Lower leg skin (tissue), 4 donors: ENCODE measurements around the gene ARHGDIA. TPM values are rescaled to one million over a fixed set of nuclear protein-coding genes. Genes with fewer than 3 reads are reported as not detected.
A peak's percentile ranks its signal among the peaks of the same experiment; 100 is the strongest.
"Not testable (repeated sequence)": the region's sequence is repeated elsewhere in the genome, so short reads cannot be mapped to it uniquely, and the experiment has no call there.

ENCODE experiments used
- DNase-seq, 2 donors: peaks; one replicate each; pipeline ENCODE4 v3.0.0-alpha.2; 2019; ENCODE audit warnings: low spot score in 2 of 2
- H3K4me3 ChIP-seq: fragments of 200-600 bp; sonication (generic); 2 replicates; pipeline ENCODE4 v1.5.1; 2017; ENCODE audit warnings: mild to moderate bottlenecking, low read depth; ENCODE audit not compliant: poor library complexity, severe bottlenecking
- POLR2A ChIP-seq, 2 donors: fragments of 450-650 bp; IDR thresholded peaks; one replicate each; pipeline ENCODE4 v1.6.1; 2016 to 2017; ENCODE audit warnings: antibody characterized with exemption in 2 of 2, mild to moderate bottlenecking in 1 of 2, moderate library complexity in 1 of 2
- WGBS, 2 donors: methylation state at CpG; one replicate each; pipeline ENCODE4 v1.1.5; 2018; 5-methylcytosine and 5-hydroxymethylcytosine counted together
- intact Hi-C: fragments of 100-400 bp; cut with DNase I; formaldehyde crosslinking; loops from one replicate; pipeline ENCODE4 v1.15.0; 2023; ENCODE audit warnings: low total_unique reads
- total RNA-seq, 4 donors: library from RNA; depleted of rRNA; stranded (reverse); fragments of >200 nt; gene quantifications; one replicate each; pipeline ENCODE4 v1.1.0, GENCODE V29; 2016
- TF ChIP-seq, protein P1 (sequence below), 3 donors: fragments of 450-650 bp; IDR thresholded peaks; one replicate each; pipeline ENCODE4 v1.5.1; 2016; ENCODE audit warnings: antibody characterized with exemption in 3 of 3, mild to moderate bottlenecking in 3 of 3, moderate library complexity in 2 of 3

Gene ARHGDIA
- 100 to 1,000 TPM; 144 to 280 (median 201) TPM for total RNA-seq

DNA sequence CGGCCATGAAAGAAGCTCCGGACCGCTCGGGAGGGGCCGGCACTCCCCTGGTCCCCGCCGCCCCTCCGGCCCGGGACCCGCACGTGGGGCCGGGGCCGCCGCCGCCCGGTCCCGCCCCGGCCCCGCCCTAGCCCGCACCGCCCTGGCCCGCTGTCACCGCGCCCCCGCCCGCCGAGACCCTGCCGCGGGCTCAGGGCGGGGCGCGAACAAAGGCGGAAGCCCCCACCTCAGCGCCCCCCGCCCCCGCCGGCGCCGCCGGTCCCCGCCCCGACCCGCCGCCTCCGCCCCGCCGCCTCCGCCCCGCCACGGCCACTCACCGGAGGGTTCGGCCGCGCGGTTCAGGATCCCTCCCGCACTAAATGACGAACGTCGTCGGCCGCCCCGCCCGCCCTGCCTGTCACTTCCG is at the start of gene ARHGDIA:
TSS of gene ARHGDIA (minus strand) at position 357 of the 406 bp plus-strand sequence. CDS start 1,407 bp downstream, outside the sequence.
- DNase-seq = no peak
- peak within 1 kb of the TSS; percentile 86 for H3K4me3 ChIP-seq
- no CpG with 5 or more reads among the region's 64 CpGs for WGBS, 2 donors
- TF ChIP-seq POLR2A (IDR thresholded peaks at IDR 0.05) = no peak
- TF ChIP-seq, protein P1, sequence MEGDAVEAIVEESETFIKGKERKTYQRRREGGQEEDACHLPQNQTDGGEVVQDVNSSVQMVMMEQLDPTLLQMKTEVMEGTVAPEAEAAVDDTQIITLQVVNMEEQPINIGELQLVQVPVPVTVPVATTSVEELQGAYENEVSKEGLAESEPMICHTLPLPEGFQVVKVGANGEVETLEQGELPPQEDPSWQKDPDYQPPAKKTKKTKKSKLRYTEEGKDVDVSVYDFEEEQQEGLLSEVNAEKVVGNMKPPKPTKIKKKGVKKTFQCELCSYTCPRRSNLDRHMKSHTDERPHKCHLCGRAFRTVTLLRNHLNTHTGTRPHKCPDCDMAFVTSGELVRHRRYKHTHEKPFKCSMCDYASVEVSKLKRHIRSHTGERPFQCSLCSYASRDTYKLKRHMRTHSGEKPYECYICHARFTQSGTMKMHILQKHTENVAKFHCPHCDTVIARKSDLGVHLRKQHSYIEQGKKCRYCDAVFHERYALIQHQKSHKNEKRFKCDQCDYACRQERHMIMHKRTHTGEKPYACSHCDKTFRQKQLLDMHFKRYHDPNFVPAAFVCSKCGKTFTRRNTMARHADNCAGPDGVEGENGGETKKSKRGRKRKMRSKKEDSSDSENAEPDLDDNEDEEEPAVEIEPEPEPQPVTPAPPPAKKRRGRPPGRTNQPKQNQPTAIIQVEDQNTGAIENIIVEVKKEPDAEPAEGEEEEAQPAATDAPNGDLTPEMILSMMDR (IDR thresholded peaks at IDR 0.05) = no peak
- intact Hi-C loops = no loop called here

DNA sequence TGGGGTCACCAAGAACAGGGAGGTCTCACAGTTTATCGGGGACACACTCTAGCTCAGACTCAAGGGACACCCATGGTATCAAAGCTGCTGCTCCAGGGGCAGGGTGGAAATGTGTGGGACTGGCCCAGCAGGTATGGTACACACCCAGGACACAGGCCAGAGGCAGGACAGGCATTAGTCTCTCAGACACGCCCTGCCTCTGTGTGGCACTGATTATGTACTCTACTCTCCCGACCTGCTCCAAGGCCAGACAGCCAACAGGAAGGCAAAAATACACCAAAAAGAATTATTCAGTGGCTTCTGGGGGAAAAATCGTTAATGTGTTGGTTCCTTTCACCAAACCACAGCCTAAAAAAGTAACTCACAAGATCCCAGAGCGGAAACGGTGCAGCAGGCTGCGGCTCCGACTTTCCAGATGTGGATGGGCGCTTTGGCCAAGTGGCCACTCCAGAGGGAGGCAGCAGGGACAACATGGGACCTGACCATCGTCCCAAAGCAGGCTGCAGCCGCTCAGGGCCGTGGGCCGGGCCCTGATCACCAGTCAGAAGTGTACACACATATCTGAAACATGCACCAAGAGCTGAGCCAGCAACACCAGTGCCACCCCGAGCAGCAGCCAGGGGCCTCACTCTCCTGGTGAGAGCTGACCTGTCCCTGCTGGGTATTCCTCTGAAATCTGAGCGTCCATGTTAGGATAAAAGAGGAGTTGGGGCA is 47.9 kb upstream of the ARHGDIA start:
- no peak overlapping the region for H3K4me3 ChIP-seq
- no peak for DNase-seq
- 75 to 81% methylated on average over 14 to 15 of the region's 15 CpGs for WGBS, 2 donors
- intact Hi-C loops = no loop called here
- TF ChIP-seq POLR2A (IDR thresholded peaks at IDR 0.05) = no peak
- TF ChIP-seq, protein P1 (IDR thresholded peaks at IDR 0.05) = no peak

DNA sequence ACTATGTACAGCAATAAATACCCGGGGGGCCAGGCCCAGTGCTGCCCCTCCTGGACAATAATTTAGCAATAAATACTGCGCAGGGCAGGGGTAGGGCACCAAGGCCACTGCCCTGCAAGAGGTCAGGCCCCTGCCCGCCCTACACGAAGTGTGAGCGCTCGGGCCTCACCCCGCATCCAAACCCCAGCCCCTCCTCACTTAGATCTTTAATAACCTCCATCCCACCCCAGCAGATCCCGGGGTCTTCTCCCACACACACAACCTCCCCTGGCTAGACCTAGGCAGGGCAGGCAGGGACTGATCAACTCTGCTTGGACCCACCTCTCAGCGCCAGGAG is 47.2 kb upstream of the ARHGDIA start:
- H3K4me3 ChIP-seq, DNase-seq, intact Hi-C loops: not testable (repeated sequence)
- 31 to 37% methylated on average over 9 of the region's 9 CpGs for WGBS, 2 donors

DNA sequence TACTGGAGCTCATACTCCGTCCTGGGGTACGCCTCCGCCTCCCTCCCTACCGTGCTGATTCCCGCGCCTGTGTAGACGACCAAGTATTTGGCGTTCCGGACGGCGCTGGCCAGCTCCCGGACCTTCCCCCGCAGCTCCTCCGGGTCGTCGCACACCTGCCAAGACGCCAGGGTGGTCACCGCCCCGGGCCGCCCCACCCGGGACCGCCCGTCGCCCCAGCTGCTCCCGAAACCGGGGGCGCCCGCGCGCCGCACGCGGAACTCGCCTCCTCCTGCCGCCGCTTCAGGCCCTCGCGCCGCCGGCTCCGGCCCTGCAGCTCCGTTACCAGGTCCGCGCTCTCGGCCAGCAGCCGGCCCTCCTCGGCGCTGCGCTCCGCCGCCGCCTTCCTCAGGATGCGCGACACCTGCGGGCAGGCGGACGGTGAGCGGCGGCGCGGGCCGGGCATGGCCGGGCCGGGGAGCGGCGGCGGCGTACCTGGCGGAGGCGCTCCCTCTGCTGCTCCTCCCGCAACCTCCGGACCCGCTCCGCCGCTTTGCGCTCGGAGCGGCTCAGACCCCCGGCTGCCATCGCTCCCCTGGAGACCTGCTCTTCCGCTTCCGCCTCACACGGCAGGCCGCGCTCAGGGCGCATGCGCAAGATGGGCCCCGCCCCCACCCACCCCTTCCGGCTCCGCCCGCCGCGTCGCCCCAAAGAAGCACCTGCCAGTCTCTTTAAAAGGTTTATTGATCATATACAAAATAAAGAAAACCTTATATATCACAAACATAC is 46.6 kb upstream of the ARHGDIA start, which contains the start of gene SIRT7:
TSS of gene SIRT7 (minus strand) at position 612 of the 768 bp plus-strand sequence. CDS start at position 567, 45 bp downstream.
- TF ChIP-seq, protein P1 (IDR thresholded peaks at IDR 0.05) = no peak
- TF ChIP-seq POLR2A (IDR thresholded peaks at IDR 0.05) = no peak
- peak in 1 of 2 donors; percentile 92 for DNase-seq
- peak within 1 kb of the TSS; percentile 94 for H3K4me3 ChIP-seq
- intact Hi-C loops = no loop called here
- 0 to 2% methylated on average over 65 to 70 of the region's 94 CpGs for WGBS, 2 donors

DNA sequence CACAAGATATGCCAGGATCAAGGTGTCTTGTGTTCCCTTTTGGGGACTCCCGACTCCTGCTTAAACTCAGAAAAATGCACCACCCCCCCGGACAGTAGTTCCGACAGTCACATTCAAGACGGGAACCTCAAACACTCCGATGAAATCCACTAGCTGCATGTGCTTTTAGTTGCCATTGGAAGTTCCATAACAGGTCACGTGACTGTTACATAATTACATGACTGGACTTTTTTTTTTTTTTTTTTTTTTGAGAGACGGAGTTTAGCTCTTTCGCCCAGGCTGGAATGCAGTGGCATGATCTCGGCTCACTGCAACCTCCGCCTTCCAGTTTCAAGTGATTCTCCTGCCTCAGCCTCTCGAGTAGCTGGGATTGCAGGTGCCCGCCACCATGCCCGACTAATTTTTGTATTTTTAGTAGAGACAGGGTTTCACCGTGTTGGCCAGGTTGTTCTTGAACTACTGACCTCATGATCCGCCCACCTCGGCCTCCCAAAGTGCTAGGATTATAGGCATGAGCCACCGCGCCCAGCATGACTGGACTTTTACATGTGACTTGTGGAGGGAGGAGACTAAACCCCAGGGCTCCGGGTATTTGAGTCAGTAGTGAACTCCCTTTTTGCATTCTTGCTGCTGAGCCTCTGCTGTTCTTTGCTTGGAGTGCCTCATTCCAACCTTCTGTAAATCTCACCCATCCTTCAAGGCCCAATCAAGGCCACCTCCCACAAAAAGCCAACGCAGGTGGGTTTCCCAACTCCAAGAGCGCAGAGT is 45.3 kb upstream of the ARHGDIA start:
- TF ChIP-seq, protein P1 (IDR thresholded peaks at IDR 0.05) = no peak
- TF ChIP-seq POLR2A (IDR thresholded peaks at IDR 0.05) = no peak
- no peak overlapping the region for H3K4me3 ChIP-seq

DNA sequence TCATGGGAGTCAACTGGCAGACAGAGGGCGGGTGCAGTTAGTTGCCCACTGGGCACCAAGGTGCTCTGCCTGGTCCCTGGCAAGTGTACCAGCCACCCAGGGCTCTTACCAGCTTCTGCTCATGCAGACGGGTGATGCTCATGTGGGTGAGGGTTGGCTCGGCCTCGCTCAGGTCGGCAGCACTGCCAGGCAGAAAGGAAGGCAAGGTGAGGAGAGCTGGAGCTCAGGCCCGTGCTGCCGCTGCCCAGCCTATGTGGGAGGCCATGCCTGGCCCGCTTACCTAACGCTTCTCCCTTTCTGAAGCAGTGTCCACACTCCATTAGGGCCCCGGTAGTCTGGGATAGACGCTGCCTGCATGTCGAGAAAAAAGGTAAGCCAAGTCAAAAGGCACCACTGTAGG is 44.2 kb upstream of the ARHGDIA start:
- H3K4me3 ChIP-seq = no peak overlapping the region
- 92 to 93% methylated on average over 12 of the region's 12 CpGs for WGBS, 2 donors
- DNase-seq = no peak
- intact Hi-C loops = no loop called here
- TF ChIP-seq, protein P1 (IDR thresholded peaks at IDR 0.05) = no peak
- TF ChIP-seq POLR2A (IDR thresholded peaks at IDR 0.05) = no peak

More for the DNA sequence above, 45.3 kb upstream of the ARHGDIA start:
- DNase-seq = no peak
- intact Hi-C loops = no loop called here
- 66 to 68% methylated on average over 21 of the region's 21 CpGs for WGBS, 2 donors
